Effector CD8-positive, alpha-beta T cell (primary cell): ENCODE data around the gene ACSM6.
A peak's percentile ranks its signal among the peaks of the same experiment; 100 is the strongest.
"Not testable (repeated sequence)": the region's sequence is repeated elsewhere in the genome, so short reads cannot be mapped to it uniquely, and the experiment has no call there.

Source experiments
- DNase-seq: peaks from one replicate; lab custom pipeline; 2025; lab: John Stamatoyannopoulos, UW
- total RNA-seq, 4 experiments: gene quantifications; one replicate each; lab custom pipeline; 2026; lab: John Stamatoyannopoulos, UW

Gene ACSM6
- total RNA-seq, result 0 reads per million in 4 experiments

- no peak for DNase-seq
Observed at GRCh38 chr10:95193944-95194343, at the start of gene ACSM6. ACSM6 (plus strand) TSS chr10:95194238; CDS start chr10:95194486, 248 bp downstream.

- no peak for DNase-seq
Observed at GRCh38 chr10:95168694-95169093, 25.3 kb upstream of the ACSM6 start.

GRCh38 chr10:95169522-95169921 is 24.5 kb upstream of the ACSM6 start:
- DNase-seq, result no peak

- DNase-seq, result no peak
Observed at GRCh38 chr10:95170790-95171189, 23.2 kb upstream of the ACSM6 start.

- DNase-seq, result no peak
Observed at GRCh38 chr10:95171336-95171735, 22.7 kb upstream of the ACSM6 start.

GRCh38 chr10:95172851-95173250 is 21.2 kb upstream of the ACSM6 start:
- no peak for DNase-seq

GRCh38 chr10:95176101-95176500 is 17.9 kb upstream of the ACSM6 start:
- no peak for DNase-seq

- no peak for DNase-seq
Observed at GRCh38 chr10:95177429-95177828, 16.6 kb upstream of the ACSM6 start.

- no peak for DNase-seq
Observed at GRCh38 chr10:95178266-95178665, 15.8 kb upstream of the ACSM6 start.

- DNase-seq, result no peak
Observed at GRCh38 chr10:95178797-95179196, 15.2 kb upstream of the ACSM6 start.

- no peak for DNase-seq
Observed at GRCh38 chr10:95181726-95182125, 12.3 kb upstream of the ACSM6 start.

- DNase-seq, result peak; percentile 55
Observed at GRCh38 chr10:95183271-95184230, 10.5 kb upstream of the ACSM6 start.

- DNase-seq, result no peak
Observed at GRCh38 chr10:95187617-95188016, 6.4 kb upstream of the ACSM6 start.

GRCh38 chr10:95188593-95188992 is 5.4 kb upstream of the ACSM6 start:
- no peak for DNase-seq

GRCh38 chr10:95196046-95196445 is 2.0 kb downstream of the ACSM6 start:
- DNase-seq, result no peak

GRCh38 chr10:95201736-95202135 is 7.7 kb downstream of the ACSM6 start:
- no peak for DNase-seq

- not testable (repeated sequence) for DNase-seq
Observed at GRCh38 chr10:95202865-95203264, 8.8 kb downstream of the ACSM6 start.

GRCh38 chr10:95208702-95209391 is 14.8 kb downstream of the ACSM6 start:
- DNase-seq, result no peak

GRCh38 chr10:95209509-95210127 is 15.6 kb downstream of the ACSM6 start:
- DNase-seq, result no peak

GRCh38 chr10:95211606-95212279 is 17.7 kb downstream of the ACSM6 start:
- DNase-seq, result no peak

- no peak for DNase-seq
Observed at GRCh38 chr10:95214369-95214768, 20.3 kb downstream of the ACSM6 start.

GRCh38 chr10:95214793-95215192 is 20.8 kb downstream of the ACSM6 start:
- no peak for DNase-seq
